ENCODE data around the gene EIF2D. TPM values are rescaled to one million over a fixed set of nuclear protein-coding genes. Genes with fewer than 3 reads are reported as not detected.

EIF2D gene
- total and polyA plus RNA-seq, 7 donors = 21.4 to 41.8 (median 35.7) TPM

DNA sequence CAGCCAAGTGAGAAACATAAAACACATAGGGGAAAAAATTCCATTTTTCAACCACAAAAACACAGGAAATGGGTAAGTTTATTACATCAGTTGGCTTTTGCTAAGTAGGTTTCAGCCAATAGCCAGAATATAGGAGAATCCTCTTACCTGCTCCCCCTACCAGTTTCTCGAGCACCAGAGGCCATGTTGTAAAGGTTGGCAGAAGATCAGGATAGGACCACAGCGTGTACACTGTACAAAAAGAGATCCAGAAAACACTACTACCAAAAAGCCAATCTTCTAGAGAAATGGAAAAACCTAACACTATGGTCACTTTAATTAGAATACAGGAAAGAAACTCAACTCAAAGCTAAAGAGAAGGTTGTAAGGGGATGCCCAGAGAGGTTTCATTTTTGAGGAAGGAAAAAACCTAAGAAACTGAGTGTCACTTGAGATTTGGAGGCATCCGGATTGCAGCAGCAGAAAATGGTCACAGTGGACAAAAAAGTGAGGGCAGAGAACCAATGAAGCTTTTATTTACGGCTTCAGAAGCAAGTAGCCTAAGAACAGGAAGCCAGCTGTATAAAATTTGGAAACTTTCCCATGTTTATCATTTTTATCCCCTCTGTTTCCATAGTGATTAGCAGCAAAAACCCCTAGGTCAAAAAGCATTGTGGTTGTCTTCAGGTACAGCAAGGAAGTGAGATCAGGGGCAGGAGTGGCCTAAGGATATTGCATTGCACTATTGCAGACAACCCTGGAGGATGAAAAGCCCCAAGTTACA lies 2.9 kb downstream of the EIF2D start:
- TF ChIP-seq, protein P1, sequence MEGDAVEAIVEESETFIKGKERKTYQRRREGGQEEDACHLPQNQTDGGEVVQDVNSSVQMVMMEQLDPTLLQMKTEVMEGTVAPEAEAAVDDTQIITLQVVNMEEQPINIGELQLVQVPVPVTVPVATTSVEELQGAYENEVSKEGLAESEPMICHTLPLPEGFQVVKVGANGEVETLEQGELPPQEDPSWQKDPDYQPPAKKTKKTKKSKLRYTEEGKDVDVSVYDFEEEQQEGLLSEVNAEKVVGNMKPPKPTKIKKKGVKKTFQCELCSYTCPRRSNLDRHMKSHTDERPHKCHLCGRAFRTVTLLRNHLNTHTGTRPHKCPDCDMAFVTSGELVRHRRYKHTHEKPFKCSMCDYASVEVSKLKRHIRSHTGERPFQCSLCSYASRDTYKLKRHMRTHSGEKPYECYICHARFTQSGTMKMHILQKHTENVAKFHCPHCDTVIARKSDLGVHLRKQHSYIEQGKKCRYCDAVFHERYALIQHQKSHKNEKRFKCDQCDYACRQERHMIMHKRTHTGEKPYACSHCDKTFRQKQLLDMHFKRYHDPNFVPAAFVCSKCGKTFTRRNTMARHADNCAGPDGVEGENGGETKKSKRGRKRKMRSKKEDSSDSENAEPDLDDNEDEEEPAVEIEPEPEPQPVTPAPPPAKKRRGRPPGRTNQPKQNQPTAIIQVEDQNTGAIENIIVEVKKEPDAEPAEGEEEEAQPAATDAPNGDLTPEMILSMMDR (IDR thresholded peaks at IDR 0.05) = no peak
- DNase-seq = no peak
- Histone ChIP-seq H3K4me3 (no peak overlapping the region), H3K27ac (no peak overlapping the region), H3K9me3 (no peaks in the 10 kb centered on the region), H3K27me3 (ENCODE audit: insufficient read depth in 3 of 3, low read length in 2 of 3) (no peaks in the 10 kb centered on the region), H3K4me1 (peaks cover 7% of the 10 kb centered on the region), H3K36me3 (ENCODE audit: insufficient read depth in 1 of 2, low read depth in 1 of 2) (peaks cover 10 to 67% of the 10 kb centered on the region in 2 donors)
- intact Hi-C loops (cut with DNase I) = no loop called here
- no peak for ATAC-seq
- WGBS, 3 donors = 48 to 52% (median 51%) methylated on average over 4 of the region's 4 CpGs

DNA sequence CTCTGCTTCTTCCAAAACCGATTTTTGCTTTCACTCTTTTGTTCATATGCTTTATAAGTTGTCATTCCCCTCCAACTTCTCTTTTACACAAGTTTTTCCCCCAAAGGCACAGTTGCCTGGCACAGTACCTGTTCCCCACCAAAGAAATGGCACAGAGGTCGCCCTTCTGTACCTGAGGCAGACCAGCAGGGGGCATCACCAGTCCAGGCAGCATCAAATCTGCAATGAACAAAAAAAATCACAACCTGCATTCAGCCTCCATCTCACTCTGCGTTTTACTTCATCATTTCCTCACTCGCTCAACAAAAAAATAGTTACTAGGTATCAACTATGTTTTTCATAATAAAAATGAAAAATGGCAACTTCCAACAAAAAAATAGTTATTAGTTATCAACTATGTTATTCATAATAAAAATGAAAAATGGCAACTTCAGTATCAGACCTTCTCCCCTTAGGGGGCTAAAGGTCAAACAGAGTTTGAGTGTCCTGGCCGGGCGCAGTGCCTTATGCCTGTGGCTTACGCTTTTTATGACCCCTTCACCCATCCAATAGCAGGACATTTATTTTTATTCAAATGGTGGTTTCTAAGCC lies 4.1 kb downstream of the EIF2D start:
- ATAC-seq (no peak), DNase-seq (no peak)
- Histone ChIP-seq H3K27me3 (ENCODE audit: insufficient read depth in 3 of 3, low read length in 2 of 3) (no peaks in the 10 kb centered on the region), H3K4me1 (peaks cover 7% of the 10 kb centered on the region), H3K36me3 (ENCODE audit: insufficient read depth in 1 of 2, low read depth in 1 of 2) (peaks cover 12 to 79% of the 10 kb centered on the region in 2 donors), H3K4me3 (no peak overlapping the region), H3K27ac (no peak overlapping the region), H3K9me3 (no peaks in the 10 kb centered on the region)
- TF ChIP-seq, protein P1 (IDR thresholded peaks at IDR 0.05) = peak; percentile 66
- WGBS, 3 donors = 75 to 78% (median 75%) methylated on average over 7 of the region's 7 CpGs
- intact Hi-C loops (cut with DNase I) = no loop called here

DNA sequence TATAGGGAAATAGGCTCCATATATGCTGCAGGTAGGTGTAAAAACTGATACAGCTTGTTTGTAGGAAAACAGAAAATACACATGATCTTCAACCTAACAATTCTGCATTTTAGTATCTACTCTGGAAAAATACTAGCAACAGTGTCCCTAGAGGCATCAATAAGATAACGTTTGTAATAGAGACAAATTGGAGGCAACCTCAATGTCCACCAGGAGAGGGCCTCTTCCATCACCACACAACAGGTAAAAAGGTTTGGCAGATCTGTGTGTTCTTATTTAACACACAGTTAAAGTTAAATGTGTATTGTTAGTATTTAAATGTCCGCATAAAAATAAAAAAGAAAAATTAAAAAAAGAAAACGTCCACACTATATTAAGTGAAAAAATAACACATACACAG lies 5.4 kb downstream of the EIF2D start:
- Histone ChIP-seq H3K27ac (no peak overlapping the region), H3K4me3 (no peak overlapping the region), H3K9me3 (no peaks in the 10 kb centered on the region), H3K36me3 (ENCODE audit: insufficient read depth in 1 of 2, low read depth in 1 of 2) (peaks cover 12 to 93% of the 10 kb centered on the region in 2 donors), H3K27me3 (ENCODE audit: insufficient read depth in 3 of 3, low read length in 2 of 3) (no peaks in the 10 kb centered on the region), H3K4me1 (peaks cover 7% of the 10 kb centered on the region)
- intact Hi-C loops (cut with DNase I) = no loop called here
- no peak for DNase-seq
- 60 to 68% (median 63%) methylated on average over 3 of the region's 3 CpGs for WGBS, 3 donors
- TF ChIP-seq, protein P1 (IDR thresholded peaks at IDR 0.05) = peak; percentile 18
- ATAC-seq = no peak

DNA sequence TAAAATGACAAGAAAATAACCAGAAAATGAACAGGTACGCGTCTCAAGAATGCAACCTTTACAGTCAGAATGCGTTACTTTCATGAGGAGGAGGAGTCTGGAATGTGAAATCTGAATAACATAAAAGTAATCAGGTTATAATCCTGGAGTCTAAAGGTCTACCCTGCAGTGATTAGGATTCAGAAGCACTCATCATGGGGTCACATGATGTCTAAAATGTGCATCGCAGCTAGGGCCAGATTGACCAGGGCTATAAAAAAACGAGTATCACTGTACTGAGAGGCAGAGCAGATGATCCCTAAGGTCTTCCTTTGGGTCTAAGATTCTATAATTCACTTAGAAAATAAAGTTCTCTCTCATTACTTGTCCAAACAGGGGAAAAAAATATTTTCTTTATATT lies 7.4 kb downstream of the EIF2D start:
- 79 to 92% (median 82%) methylated on average over 5 of the region's 5 CpGs for WGBS, 3 donors

More for the DNA sequence above, 7.4 kb downstream of the EIF2D start:
- TF ChIP-seq, protein P1 (IDR thresholded peaks at IDR 0.05) = no peak
- intact Hi-C loops (cut with DNase I) = no loop called here
- no peak for ATAC-seq
- no peak overlapping the region for H3K4me3 ChIP-seq
- H3K9me3 ChIP-seq = no peaks in the 10 kb centered on the region
- no peaks in the 10 kb centered on the region for H3K4me1 ChIP-seq
- peaks cover 12 to 100% of the 10 kb centered on the region in 2 donors for H3K36me3 ChIP-seq (ENCODE audit: insufficient read depth in 1 of 2, low read depth in 1 of 2)
- no peaks in the 10 kb centered on the region for H3K27me3 ChIP-seq (ENCODE audit: insufficient read depth in 3 of 3, low read length in 2 of 3)
- no peak for DNase-seq
- H3K27ac ChIP-seq = no peak overlapping the region
